ENCODE data around the gene TNFAIP1.
"Not testable (repeated sequence)": the region's sequence is repeated elsewhere in the genome, so short reads cannot be mapped to it uniquely, and the experiment has no call there.

TNFAIP1 gene

DNA sequence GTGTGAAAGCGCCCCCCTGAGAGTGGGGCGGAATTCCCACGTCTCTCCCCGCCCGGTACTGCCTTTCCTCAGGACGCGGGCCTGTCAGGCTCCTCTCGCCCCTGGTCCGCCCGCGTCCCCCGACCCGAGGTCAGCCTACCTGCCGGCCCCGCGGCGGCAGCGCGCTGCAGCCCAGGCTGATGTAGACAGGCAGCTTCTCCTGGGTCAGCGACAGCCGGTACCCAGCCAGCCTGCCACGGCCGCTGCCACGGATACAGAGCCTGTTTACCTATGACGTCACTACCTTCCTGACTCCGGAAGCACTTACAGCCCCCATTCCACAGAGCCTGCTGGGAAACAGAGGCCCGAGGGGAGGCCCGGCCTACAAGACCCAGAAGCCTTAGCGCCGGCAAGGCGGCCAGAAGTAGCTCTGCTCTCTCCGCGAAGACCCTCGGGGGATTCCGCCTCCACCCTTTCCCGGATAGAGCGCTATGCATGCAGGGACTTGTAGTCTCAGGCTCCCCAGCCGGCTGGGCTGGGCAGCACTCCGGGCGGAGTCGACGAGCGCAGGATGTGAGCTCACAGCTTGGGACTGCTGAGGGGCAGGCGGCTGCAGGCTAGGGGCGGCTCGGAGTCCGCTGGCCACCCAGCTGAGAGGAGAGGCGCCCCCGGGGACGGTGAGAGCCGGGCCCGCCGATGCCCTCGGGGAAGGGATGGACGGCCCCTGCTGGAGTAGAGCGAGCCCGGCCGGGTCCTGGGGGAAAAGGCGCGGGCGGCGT is at the start of gene TNFAIP1, which contains the start of gene IFT20:
Gene TNFAIP1, plus strand, starts transcription at position 561 of the 758 bp plus-strand sequence. CDS start 3,761 bp downstream, outside the sequence.
Gene IFT20, minus strand, starts transcription at position 272 of the 758 bp plus-strand sequence. CDS start 3,487 bp downstream, outside the sequence.
- peak; percentile 87 to 99 for DNase-seq (ENCODE audit: low read depth in 1 of 2, low spot score in 1 of 2)

GRCh38 chr17:28285965-28286364 is 49.6 kb upstream of the TNFAIP1 start:
- DNase-seq (ENCODE audit: low read depth in 1 of 2, low spot score in 1 of 2), result no peak

GRCh38 chr17:28290703-28291102 is 44.9 kb upstream of the TNFAIP1 start:
- no peak for DNase-seq (ENCODE audit: low read depth in 1 of 2, low spot score in 1 of 2)

DNA sequence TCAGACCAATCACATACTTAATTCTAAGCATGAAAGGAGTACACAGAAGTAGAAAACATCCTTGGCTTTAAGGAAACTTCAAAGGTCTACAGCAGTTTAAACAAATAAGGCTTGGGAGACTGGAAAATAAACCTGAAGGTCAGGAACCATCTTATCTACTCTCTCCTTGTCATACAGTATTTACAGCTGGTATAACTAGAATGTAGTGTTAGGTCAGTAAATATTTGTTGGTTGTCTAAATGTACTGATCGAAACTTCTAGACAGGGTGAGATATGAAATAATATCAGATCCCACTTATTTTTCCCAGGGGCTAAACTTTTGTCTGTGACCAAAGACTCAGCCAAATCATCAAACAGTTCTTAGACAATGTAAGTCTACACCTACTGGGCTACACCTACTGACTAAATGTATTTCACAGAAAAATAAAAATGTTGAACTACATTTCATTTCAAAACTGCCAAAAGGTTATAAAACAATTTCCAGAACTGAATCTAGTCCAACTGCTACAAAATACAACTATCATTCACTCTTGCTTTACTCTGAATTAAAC is 43.7 kb upstream of the TNFAIP1 start:
- no peak for DNase-seq (ENCODE audit: low read depth in 1 of 2, low spot score in 1 of 2)

DNA sequence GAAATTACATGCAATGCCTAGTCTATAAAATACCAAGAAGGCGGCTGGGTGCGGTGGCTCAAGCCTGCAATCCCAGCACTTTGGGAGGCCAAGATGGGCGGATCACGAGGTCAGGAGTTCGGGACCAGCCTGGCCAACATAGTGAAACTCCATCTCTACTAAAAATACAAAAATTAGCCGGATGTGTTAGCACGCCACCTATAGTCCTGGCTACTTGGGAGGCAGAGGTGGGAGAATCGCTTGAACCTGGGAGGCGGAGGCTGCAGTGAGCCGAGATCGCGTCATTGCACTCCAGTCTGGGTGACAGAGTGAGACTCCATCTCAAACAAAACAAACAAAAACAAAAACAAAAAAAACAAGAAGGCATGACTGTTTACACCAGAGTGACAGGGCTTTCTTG is 42.7 kb upstream of the TNFAIP1 start:
- DNase-seq (ENCODE audit: low read depth in 1 of 2, low spot score in 1 of 2), result not testable (repeated sequence)

GRCh38 chr17:28293994-28294393 is 41.6 kb upstream of the TNFAIP1 start:
- DNase-seq (ENCODE audit: low read depth in 1 of 2, low spot score in 1 of 2), result no peak

DNA sequence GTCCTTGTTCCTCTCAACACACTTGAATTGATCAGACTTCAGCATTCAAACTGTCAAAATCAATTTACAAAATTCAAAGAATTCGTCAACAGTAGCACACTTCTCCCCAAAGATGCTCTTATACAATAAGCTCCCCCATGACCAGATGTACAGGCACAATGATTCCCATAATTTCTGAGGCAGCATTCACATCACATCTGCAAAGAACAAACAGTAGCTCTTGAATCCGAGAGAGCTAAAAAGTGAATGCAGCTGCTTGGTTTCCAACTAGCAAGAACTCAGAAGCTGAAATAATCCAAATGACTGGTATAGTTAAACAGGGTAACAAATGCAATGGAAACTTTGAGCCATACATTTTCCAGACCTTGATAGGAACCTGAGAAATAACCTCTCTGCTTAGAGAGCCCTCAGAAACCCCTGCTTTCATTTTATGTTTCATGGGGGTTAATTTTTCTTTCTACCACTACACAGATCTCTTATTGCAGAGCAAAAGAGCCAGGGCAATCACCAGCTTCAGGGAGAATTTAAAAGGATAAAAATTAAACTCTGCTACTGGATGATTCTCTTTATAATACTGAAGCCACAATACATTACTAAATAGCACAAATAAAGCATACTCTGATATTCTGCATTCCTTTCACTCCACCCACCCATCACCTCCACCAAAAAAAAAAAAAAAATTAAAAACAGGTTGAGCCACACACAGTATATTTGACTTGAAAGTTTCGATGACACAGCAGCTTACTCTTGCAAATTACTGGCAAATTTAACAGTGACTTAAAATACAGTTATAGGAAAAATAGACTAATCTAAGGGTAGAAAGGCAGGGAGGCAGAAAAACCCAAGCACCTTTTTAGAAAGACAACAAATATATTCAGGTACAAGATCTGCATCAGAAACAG is 39.6 kb upstream of the TNFAIP1 start:
- DNase-seq (ENCODE audit: low read depth in 1 of 2, low spot score in 1 of 2), result no peak

DNA sequence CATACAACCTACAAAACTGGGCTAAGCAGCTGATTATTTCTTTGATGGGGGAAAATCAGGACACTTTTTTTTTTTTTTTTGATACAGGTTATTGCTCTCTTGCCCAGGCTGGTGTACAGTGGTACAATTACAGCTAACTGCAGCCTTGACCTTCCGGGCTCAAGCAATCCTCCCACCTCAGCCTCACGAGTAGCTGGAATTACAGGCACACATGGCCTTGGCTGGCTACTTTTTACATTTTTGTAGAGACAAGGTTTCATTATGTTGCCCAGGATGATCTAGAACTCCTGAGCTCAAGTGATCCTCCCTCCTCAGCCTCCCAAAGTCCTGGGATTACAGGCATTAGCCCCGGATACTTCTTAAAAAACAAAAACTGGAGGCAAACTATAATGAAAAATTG is 37.1 kb upstream of the TNFAIP1 start:
- no peak for DNase-seq (ENCODE audit: low read depth in 1 of 2, low spot score in 1 of 2)

GRCh38 chr17:28306954-28307401 is 28.6 kb upstream of the TNFAIP1 start:
- DNase-seq (ENCODE audit: low read depth in 1 of 2, low spot score in 1 of 2), result no peak

GRCh38 chr17:28313841-28314240 is 21.7 kb upstream of the TNFAIP1 start:
- no peak for DNase-seq (ENCODE audit: low read depth in 1 of 2, low spot score in 1 of 2)

DNA sequence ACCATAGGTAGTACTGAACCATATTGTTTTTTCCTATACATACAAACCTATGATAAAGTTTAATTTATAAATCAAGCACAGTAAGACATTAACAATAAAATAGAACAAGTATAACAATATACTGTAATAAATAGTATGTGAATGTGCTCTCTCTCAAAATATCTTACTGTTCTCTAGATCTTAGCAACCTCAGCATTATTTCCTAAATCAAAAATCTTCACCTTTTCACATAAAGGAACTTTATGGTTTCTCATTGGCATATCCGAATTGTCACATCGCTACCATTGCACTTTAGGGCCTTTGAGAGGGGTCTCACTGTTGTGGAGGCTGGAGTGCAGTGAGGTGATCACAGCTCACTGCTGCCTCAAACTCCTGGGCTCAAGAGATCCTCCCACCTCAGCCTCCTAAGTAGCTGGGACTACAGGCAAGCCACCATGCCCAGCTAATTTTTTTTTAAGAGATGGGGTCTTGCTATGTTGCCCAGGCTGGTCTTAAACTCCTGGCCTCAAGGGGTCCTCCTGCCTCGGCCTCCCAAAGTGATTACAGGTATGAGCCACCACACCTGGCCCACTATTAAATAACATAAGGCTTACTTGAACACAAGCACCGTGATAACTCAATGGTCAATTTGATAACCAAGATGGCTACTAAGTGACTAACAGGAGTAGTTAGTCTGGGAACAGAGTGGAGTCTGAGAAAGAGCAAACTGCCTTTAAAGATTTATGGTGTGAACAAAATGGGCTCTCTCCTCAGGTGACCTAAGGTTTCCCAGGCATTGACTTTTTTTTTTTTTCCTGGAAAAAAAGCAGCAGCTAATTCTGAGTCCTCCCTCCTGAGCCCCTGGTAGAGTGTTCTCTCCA is 19.5 kb upstream of the TNFAIP1 start:
- DNase-seq (ENCODE audit: low read depth in 1 of 2, low spot score in 1 of 2), result no peak

GRCh38 chr17:28317099-28317965 is 18.2 kb upstream of the TNFAIP1 start:
- DNase-seq (ENCODE audit: low read depth in 1 of 2, low spot score in 1 of 2), result no peak

GRCh38 chr17:28317966-28318758 is 17.4 kb upstream of the TNFAIP1 start:
- no peak for DNase-seq (ENCODE audit: low read depth in 1 of 2, low spot score in 1 of 2)

- peak; percentile 89 to 94 for DNase-seq (ENCODE audit: low read depth in 1 of 2, low spot score in 1 of 2)
Measured at GRCh38 chr17:28318759-28319597, 16.6 kb upstream of the TNFAIP1 start, which contains the start of gene TMEM97. TMEM97 (plus strand) TSS chr17:28319200; CDS start chr17:28319240, 40 bp downstream.

GRCh38 chr17:28319598-28319935 is 16.0 kb upstream of the TNFAIP1 start:
- DNase-seq (ENCODE audit: low read depth in 1 of 2, low spot score in 1 of 2), result no peak

GRCh38 chr17:28320215-28321061 is 15.1 kb upstream of the TNFAIP1 start:
- DNase-seq (ENCODE audit: low read depth in 1 of 2, low spot score in 1 of 2), result no peak

DNA sequence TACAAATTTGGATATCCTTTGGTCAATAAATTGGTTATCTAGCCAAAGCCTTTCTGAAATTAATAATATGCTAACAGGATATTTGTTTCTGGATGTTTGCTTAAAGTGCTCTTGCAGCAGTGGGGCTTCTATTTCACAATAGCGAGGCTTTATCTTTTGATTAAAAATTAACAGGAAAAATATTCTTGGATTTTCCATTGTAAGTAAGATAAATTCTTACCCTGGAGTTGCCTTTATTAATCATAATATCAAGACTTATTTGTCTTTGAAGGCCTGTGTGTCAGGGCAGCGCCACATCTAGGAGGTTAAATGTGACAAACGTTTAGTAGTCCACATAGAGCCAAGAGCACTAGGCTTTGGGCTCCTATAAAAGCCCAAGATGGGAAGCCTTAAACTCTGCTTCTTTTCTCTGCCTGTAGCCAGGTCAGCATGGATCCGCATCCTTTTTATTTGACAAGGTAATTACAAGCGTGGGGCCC is 11.3 kb upstream of the TNFAIP1 start:
- DNase-seq (ENCODE audit: low read depth in 1 of 2, low spot score in 1 of 2), result no peak

All from activated CD4-positive, alpha-beta T cell treated with anti-CD3 and anti-CD28 coated beads, Interleukin-2, amount 50 U/mL, for 24 hours (primary cell).